Measurements from ENCODE around the gene NXPE3.
"Not testable (repeated sequence)": the region's sequence is repeated elsewhere in the genome, so short reads cannot be mapped to it uniquely, and the experiment has no call there.

The NXPE3 gene

DNA sequence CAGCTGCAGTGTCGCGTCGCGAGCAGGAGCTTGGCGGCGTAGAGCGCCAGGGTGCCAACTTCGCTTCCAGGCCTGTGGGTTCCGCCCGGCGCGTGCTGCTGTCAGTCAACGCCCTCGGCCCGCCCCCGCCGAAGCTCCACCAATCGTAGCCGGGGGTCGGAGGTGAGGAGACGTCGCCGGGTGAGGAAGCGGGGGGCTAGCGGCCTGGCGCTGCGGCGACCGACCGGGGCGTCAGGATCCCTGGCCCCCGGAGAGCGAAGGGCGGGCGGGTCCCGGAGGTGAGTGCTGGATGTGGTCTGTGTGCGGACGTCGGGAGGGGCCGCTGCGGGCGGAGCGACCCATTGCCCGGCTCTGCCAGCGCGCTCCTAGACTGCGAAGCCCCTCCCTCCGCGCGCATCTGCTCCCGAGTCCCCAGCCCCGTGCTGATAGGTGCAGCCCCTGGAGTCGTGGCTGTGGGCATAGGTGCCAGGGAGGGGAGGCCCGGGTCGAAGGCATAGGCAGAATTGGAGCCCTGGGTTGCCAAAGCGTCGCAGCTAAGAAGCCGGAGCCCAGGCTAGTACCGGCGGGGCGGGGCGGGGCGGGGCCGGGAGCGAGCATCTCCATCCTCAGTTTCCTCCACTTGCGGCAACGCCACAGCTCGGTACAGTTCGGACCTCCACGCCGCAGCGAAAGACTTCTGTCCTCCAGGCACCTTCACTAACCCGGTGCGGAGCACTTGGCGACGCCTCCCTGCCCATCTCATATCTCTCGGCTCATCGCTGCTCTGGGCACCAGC, at the start of gene NXPE3:
NXPE3 (plus strand) TSS at position 165 of the 775 bp plus-strand sequence. CDS start 6,386 bp downstream, outside the sequence.
- H3K27ac ChIP-seq, result peak within 1 kb of the TSS; percentile 92
- TF ChIP-seq, protein P1, sequence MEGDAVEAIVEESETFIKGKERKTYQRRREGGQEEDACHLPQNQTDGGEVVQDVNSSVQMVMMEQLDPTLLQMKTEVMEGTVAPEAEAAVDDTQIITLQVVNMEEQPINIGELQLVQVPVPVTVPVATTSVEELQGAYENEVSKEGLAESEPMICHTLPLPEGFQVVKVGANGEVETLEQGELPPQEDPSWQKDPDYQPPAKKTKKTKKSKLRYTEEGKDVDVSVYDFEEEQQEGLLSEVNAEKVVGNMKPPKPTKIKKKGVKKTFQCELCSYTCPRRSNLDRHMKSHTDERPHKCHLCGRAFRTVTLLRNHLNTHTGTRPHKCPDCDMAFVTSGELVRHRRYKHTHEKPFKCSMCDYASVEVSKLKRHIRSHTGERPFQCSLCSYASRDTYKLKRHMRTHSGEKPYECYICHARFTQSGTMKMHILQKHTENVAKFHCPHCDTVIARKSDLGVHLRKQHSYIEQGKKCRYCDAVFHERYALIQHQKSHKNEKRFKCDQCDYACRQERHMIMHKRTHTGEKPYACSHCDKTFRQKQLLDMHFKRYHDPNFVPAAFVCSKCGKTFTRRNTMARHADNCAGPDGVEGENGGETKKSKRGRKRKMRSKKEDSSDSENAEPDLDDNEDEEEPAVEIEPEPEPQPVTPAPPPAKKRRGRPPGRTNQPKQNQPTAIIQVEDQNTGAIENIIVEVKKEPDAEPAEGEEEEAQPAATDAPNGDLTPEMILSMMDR (conservative IDR thresholded peaks at IDR 0.05), result no peak

DNA sequence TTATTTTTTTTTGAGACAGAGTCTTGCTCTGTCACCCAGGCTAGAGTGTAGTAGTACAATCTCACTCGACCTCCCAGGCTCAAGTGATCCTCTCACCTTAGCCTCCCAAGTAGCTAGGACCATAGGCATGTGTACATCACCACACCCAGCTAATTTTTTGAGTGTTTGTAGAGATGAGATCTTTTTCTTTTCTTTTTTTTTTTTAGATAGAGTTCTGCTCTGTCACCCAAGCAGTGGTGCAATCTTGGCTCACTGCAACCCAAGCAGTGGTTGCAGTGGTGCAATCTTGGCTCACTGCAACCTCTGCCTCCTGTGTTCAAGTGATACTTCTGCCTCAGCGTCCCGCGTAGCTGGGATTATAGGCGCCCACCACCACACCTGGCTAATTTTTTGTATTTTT, 49.4 kb upstream of the NXPE3 start:
- TF ChIP-seq, protein P1 (conservative IDR thresholded peaks at IDR 0.05), result no peak
- H3K27ac ChIP-seq, result no peak overlapping the region

DNA sequence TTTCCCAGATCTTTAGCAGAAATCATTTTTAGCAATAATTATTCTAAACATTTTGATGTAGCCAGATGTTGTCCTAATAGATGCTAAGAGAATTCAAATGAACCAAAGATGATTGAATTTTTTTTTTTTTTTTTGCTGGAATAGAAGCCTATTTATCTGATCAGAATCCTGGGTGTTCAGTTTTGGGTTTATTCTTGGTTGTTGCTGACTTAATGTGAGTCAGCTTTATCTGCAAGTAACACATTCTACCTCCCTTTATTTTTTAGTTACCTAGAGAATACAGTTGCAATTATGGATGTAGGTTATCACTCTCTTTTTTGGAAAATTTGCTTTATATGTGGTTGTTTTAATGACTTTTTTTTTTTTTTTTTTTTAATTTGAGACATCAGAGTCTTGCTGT, 48.2 kb upstream of the NXPE3 start:
- TF ChIP-seq, protein P1 (conservative IDR thresholded peaks at IDR 0.05), result no peak
- H3K27ac ChIP-seq, result no peak overlapping the region

DNA sequence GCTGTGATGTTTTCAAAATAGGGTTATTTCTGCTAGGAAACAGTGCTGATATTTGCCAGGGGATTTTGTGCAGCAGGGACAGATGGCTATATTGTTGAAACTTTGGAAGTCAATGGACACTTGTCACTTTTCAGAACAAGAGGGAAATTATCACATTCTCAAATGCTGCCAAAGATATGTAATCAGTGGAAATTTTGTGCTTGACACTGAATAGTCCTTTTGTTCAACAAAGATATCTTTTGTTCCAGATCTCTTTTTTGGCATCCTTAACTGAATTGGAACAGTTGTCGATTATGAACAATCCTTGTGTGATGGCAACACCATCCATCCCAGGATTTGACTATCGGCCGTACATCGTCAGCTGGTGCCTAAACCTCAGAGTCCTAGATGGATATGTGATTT, 46.8 kb upstream of the NXPE3 start:
- TF ChIP-seq, protein P1 (conservative IDR thresholded peaks at IDR 0.05), result no peak

DNA sequence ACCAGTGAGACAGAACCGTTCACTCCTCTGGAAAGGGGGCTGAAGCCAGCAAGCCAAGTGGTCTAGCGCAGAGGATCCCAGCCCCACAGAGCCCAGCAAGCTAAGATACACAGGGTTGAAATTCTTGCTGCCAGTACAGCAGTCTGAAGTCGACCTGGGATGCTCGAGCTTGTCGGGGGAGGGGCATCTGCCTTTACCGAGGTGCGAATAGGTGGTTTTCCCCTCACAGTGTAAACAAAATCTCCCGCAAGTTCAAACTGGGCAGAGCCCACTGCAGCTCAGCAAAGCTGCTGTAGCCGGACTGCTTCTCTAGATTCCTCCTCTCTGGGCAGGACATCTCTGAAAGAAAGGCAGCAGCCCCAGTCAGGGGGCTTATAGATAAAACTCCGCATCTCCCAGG, 43.2 kb upstream of the NXPE3 start:
- H3K27ac ChIP-seq, result no peak overlapping the region
- TF ChIP-seq, protein P1 (conservative IDR thresholded peaks at IDR 0.05), result no peak

More for the DNA sequence above, 46.8 kb upstream of the NXPE3 start:
- no peak overlapping the region for H3K27ac ChIP-seq

DNA sequence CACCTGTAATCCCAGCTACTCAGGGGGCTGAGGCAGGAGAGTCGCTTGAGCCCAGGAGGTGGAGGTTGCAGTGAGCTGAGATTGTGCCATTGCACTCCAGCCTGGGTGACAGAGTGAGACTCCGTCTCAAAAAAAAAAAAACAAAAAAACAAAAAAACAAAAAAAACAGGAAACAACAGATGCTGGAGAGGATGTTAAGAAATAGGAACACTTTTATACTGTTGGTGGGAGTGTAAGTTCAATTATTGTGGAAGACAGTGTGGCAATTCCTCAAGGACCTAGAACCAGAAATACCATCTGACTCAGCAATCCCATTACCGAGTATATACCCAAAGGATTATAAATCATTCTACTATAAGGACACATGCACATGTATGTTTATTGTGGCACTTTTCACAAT, 37.1 kb upstream of the NXPE3 start:
- H3K27ac ChIP-seq, result not testable (repeated sequence)

DNA sequence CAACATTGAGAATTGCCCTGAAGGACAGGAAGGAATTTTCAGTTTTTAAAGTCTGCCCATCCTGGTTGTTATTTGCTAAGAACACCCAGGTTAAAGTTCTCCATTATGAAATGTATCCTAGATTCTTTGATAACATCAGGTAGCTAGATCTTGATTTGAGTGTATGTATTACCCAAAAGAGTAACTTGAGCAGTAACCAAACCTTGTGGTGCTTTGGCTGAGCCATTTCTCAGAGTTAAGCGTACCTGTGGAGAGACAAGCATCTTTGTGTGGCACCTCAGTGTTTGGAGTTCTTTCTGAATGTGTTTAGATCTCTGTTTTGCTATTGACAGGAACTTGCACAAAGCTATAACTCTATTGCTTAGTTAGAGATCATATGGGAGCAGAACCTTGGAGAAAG, 34.2 kb upstream of the NXPE3 start:
- TF ChIP-seq, protein P1 (conservative IDR thresholded peaks at IDR 0.05), result no peak
- H3K27ac ChIP-seq, result no peak overlapping the region

DNA sequence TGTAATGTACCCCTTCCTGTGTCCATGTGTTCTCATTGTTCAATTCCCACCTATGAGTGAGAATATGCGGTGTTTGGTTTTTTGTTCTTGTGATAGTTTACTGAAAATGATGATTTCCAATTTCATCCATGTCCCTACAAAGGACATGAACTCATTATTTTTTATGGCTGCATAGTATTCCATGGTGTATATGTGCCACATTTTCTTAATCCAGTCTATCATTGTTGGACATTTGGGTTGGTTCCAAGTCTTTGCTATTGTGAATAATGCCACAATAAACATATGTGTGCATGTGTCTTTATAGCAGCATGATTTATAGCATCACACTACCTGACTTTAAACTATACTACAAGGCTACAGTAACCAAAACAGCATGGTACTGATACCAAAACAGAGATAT, 33.1 kb upstream of the NXPE3 start:
- H3K27ac ChIP-seq, result not testable (repeated sequence)

DNA sequence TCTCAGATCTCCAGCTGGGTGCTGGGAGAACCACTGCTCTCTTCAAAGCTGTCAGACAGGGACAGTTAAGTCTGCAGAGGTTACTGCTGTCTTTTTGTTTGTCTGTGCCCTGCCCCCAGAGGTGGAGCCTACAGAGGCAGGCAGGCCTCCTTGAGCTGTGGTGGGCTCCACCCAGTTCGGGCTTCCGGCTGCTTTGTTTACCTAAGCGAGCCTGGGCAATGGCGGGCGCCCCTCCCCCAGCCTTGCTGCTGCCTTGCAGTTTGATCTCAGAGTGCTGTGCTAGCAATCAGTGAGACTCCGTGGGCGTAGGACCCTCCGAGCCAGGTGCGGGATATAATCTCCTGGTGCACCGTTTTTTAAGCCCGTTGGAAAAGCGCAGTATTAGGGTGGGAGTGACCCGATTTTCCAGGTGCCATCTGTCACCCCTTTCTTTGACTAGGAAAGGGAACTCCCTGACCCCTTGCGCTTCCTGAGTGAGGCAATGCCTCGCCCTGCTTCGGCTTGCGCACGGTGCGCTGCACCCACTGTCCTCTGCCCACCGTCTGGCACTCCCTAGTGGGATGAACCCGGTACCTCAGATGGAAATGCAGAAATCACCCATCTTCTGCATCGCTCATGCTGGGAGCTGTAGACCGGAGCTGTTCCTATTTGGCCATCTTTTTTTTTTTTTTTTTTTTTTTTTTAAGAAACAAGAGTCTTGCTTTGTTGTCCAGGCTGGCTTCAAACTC, 25.5 kb upstream of the NXPE3 start:
- H3K27ac ChIP-seq, result not testable (repeated sequence)
